CD4-positive, alpha-beta memory T cell (primary cell): ENCODE measurements around the gene KIF14. TPM values are rescaled to one million over a fixed set of nuclear protein-coding genes. Genes with fewer than 3 reads are reported as not detected.

Experiments used
- CTCF ChIA-PET: fragments of 350-600 bp; sonication (Branson Sonifier 250); formaldehyde crosslinking; loops from one replicate; lab custom pipeline; 2021; ENCODE audit warnings: inconsistent platforms; ENCODE audit not compliant: partially characterized antibody; lab: Charles Lee
- POLR2A ChIA-PET: fragments of 350-600 bp; sonication (Branson Sonifier 250); formaldehyde crosslinking; loops from one replicate; lab custom pipeline; 2021; ENCODE audit not compliant: partially characterized antibody; lab: Charles Lee
- DNase-seq, 5 donors: peaks; one replicate each; pipeline versions ENCODE4 v3.0.0 to v3.0.0-alpha.2; 2020 to 2022; ENCODE audit warnings: mixed read lengths in 1 of 5
- H3K27ac ChIP-seq: one replicate; pipeline ENCODE4 v1.7.0; 2013; ENCODE audit warnings: low read depth, low read length
- H3K27me3 ChIP-seq: 2 replicates; pipeline ENCODE4 v1.7.0; 2013; ENCODE audit warnings: mild to moderate bottlenecking, low read length, moderate library complexity; ENCODE audit not compliant: insufficient read depth
- H3K36me3 ChIP-seq: 2 replicates; pipeline ENCODE4 v1.7.0; 2013; ENCODE audit warnings: mild to moderate bottlenecking, low read length, moderate library complexity; ENCODE audit not compliant: insufficient read depth
- H3K4me1 ChIP-seq: 2 replicates; pipeline ENCODE4 v1.7.0; 2013; ENCODE audit warnings: mild to moderate bottlenecking, low read length, moderate library complexity; ENCODE audit not compliant: insufficient read depth
- H3K4me3 ChIP-seq, 2 donors: one replicate each; pipeline ENCODE4 v1.7.0; 2013; ENCODE audit warnings: low read length in 2 of 2, mild to moderate bottlenecking in 1 of 2
- H3K9me3 ChIP-seq, 2 donors: one replicate each; pipeline ENCODE4 v1.7.0; 2013; ENCODE audit warnings: low read length in 2 of 2, control low read depth in 1 of 2; ENCODE audit not compliant: control insufficient read depth in 1 of 2
- H3K27ac Mint-ChIP-seq, 7 donors: one replicate each; pipeline ENCODE4 v1.8.0; 2020 to 2021; ENCODE audit warnings: mixed read lengths in 7 of 7, mild to moderate bottlenecking in 6 of 7, inconsistent platforms in 3 of 7, moderate library complexity in 3 of 7
- H3K27me3 Mint-ChIP-seq, 2 donors: one replicate each; pipeline ENCODE4 v1.8.0; 2020 to 2021; ENCODE audit warnings: mixed read lengths in 2 of 2
- H3K36me3 Mint-ChIP-seq, 2 donors: one replicate each; pipeline ENCODE4 v1.8.0; 2020 to 2021; ENCODE audit warnings: mixed read lengths in 2 of 2, inconsistent platforms in 1 of 2, mild to moderate bottlenecking in 1 of 2
- H3K4me1 Mint-ChIP-seq, 4 donors: one replicate each; pipeline ENCODE4 v1.8.0; 2020 to 2021; ENCODE audit warnings: mixed read lengths in 4 of 4, mild to moderate bottlenecking in 1 of 4
- H3K4me3 Mint-ChIP-seq, 8 donors: one replicate each; pipeline ENCODE4 v1.8.0; 2020 to 2021; ENCODE audit warnings: mixed read lengths in 8 of 8, mild to moderate bottlenecking in 7 of 8, moderate library complexity in 6 of 8, inconsistent platforms in 3 of 8
- H3K9me3 Mint-ChIP-seq, 8 donors: one replicate each; pipeline ENCODE4 v1.8.0; 2020 to 2021; ENCODE audit warnings: mixed read lengths in 8 of 8, mild to moderate bottlenecking in 5 of 8, inconsistent platforms in 3 of 8, moderate library complexity in 1 of 8
- intact Hi-C: fragments of 100-400 bp; cut with micrococcal nuclease; formaldehyde crosslinking; loops from one replicate; pipeline ENCODE4 v1.15.1; 2023
- polyA plus RNA-seq, 2 donors: library from polyadenylated mRNA; unstranded; fragments of 300-500 nt; fragmentation: Illumina TruSeq; gene quantifications; one replicate each; pipeline ENCODE4 v1.2.3, GENCODE V29; 2021
- total RNA-seq, 2 experiments: library from RNA; stranded (reverse); gene quantifications; one replicate each; pipeline ENCODE4 v1.2.3, GENCODE V29; 2021

KIF14 gene
- total and polyA plus RNA-seq, 4 experiments from 2014 or later: 0.06 TPM; not detected in 3

DNA sequence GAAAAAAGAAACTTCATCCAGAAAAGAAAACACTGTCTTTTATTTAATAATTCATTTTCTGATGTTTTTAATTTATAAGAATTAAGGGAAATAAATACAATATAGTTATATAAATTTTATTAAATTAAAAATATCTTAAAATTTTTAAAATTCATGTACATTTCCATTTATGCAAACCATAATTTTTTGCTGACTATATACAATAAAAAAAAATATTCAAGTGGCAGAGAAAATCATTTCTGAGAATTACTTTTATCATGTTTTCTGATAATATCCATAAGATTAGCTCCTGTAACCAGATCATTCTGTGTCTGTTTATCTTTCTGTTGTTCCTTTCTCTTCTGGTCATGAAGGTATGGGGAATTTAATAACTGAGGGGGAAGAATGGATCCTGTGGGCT is 23.5 kb upstream of the KIF14 start:
- intact Hi-C loops: no loop called here
- ChIA-PET CTCF (interaction anchor here (0.7 kb wide), 1 partner anchor 22 kb away, joined by 3 read pairs; no protein-coding TSS in a partner anchor), POLR2A (interaction anchor here (1.5 kb wide), 1 partner anchor 25 kb away, joined by 3 read pairs; the partner anchor contains the start of gene DDX59)
- Mint-ChIP-seq H3K9me3 (no peaks in the 10 kb centered on the region), H3K4me3 (no peak overlapping the region), H3K27me3 (no peaks in the 10 kb centered on the region), H3K36me3 (peaks cover 35 to 42% of the 10 kb centered on the region in 2 donors), H3K27ac (no peak overlapping the region), H3K4me1 (no peaks in the 10 kb centered on the region)
- Histone ChIP-seq H3K9me3 (no peaks in the 10 kb centered on the region), H3K27ac (no peak overlapping the region), H3K4me1 (no peaks in the 10 kb centered on the region), H3K36me3 (peaks cover 18% of the 10 kb centered on the region), H3K27me3 (no peaks in the 10 kb centered on the region), H3K4me3 (no peak overlapping the region)
- no peak for DNase-seq

DNA sequence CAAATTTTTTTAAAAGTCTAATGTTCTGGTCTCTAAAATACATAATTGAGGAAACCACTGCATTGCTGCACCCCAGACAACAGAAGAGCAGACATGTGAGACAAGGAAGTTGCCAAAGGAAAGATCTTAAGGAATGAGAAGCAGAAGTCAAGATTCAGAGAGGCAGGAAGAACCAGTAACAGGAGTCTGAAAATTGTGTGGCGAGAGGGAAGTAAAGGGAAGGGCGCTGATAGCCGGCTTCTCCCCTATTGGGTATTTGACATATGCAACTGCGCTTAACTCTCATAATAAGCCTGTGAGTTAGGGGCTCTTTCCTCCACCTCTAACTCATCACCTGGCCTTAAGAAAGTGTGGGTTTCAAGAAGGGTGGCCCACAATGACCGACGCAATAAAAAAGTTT is 21.9 kb upstream of the KIF14 start:
- no peak overlapping the region for H3K27ac ChIP-seq
- CTCF ChIA-PET: interaction anchor here (1.3 to 1.8 kb wide), 2 partner anchors 9 to 20 kb away, joined by 5 read pairs; no protein-coding TSS in a partner anchor
- no peaks in the 10 kb centered on the region for H3K9me3 ChIP-seq
- Mint-ChIP-seq H3K4me1 (no peaks in the 10 kb centered on the region), H3K27ac (peak overlapping the region in 2 of 7 donors; percentile 37 to 75), H3K36me3 (peaks cover 31 to 33% of the 10 kb centered on the region in 2 donors), H3K4me3 (no peak overlapping the region), H3K27me3 (no peaks in the 10 kb centered on the region), H3K9me3 (no peaks in the 10 kb centered on the region)
- DNase-seq: no peak
- H3K4me1 ChIP-seq: no peaks in the 10 kb centered on the region
- no peak overlapping the region for H3K4me3 ChIP-seq
- POLR2A ChIA-PET: no interaction called here
- intact Hi-C loops: no loop called here
- H3K27me3 ChIP-seq: no peaks in the 10 kb centered on the region
- peaks cover 7% of the 10 kb centered on the region for H3K36me3 ChIP-seq

DNA sequence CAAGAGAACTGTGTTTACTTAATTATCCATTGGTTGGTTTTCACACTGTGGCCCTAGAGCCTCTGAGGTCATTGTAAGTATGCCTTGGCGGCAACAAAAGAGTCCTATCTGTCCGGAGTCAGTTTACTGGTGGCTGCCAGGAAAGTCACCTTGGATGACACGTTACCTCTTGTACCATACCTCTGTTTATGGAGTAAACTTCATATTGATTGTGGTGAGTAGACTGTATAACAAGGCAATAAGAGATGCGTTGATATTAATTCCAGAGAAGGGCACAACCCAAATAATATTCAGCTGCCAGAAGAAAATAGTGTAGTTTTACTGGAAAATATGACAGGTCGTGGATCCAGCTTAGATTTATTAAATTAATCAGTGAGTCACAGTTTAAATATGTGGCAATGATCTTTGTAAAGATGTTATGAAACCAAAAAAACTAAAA is 20.4 kb upstream of the KIF14 start:
- Histone ChIP-seq H3K27ac (no peak overlapping the region), H3K4me3 (no peak overlapping the region), H3K4me1 (no peaks in the 10 kb centered on the region), H3K9me3 (no peaks in the 10 kb centered on the region), H3K27me3 (no peaks in the 10 kb centered on the region), H3K36me3 (peaks cover 7% of the 10 kb centered on the region)
- POLR2A ChIA-PET: no interaction called here
- no peak overlapping the region for H3K27ac Mint-ChIP-seq
- peaks cover 20 to 25% of the 10 kb centered on the region in 2 donors for H3K36me3 Mint-ChIP-seq
- H3K4me3 Mint-ChIP-seq: no peak overlapping the region
- CTCF ChIA-PET: interaction anchor here (0.6 to 1.5 kb wide), 2 partner anchors 17 to 19 kb away, joined by 4 to 6 read pairs; no protein-coding TSS in a partner anchor
- H3K4me1 Mint-ChIP-seq: no peaks in the 10 kb centered on the region
- intact Hi-C loops: no loop called here
- no peaks in the 10 kb centered on the region for H3K27me3 Mint-ChIP-seq
- no peaks in the 10 kb centered on the region for H3K9me3 Mint-ChIP-seq
- DNase-seq: no peak

DNA sequence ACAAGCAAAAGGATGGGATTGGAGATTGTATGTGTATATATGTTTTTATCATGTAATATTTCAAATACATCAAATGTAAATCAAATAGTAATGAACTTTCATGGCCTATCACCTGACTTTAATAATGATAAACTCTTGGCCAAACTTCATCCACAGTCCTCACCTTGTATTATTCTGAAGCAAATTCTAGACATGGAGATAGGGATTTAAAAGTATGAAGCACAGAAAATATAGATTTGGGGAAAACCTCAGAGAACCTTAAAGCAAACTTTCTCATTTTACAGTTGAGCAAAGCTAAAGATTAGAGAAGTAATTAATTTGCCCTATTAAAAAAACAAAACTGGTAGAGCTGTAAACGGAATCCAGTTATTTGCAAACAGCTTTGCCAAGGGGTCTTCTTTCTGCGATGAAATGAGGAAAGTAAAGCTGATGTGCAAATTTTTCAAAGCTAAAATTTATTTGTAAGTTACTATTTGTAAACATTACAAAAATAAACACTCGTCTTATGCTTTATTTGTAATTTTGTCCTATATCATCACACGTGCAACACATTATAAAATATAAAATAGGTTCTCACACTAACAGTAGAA is 19.9 kb upstream of the KIF14 start:
- H3K27ac ChIP-seq: no peak overlapping the region
- no peak overlapping the region for H3K4me3 Mint-ChIP-seq
- intact Hi-C loops: no loop called here
- CTCF ChIA-PET: interaction anchor here (0.6 to 1.5 kb wide), 2 partner anchors 17 to 19 kb away, joined by 4 to 6 read pairs; no protein-coding TSS in a partner anchor
- peaks cover 17 to 24% of the 10 kb centered on the region in 2 donors for H3K36me3 Mint-ChIP-seq
- no peaks in the 10 kb centered on the region for H3K27me3 Mint-ChIP-seq
- no peaks in the 10 kb centered on the region for H3K9me3 ChIP-seq
- no peak overlapping the region for H3K4me3 ChIP-seq
- no peaks in the 10 kb centered on the region for H3K4me1 Mint-ChIP-seq
- peaks cover 7% of the 10 kb centered on the region for H3K36me3 ChIP-seq
- peak overlapping the region in 2 of 7 donors; percentile 5 to 40 for H3K27ac Mint-ChIP-seq
- no peak for DNase-seq
- no peaks in the 10 kb centered on the region for H3K4me1 ChIP-seq
- H3K27me3 ChIP-seq: no peaks in the 10 kb centered on the region
- POLR2A ChIA-PET: no interaction called here
- no peaks in the 10 kb centered on the region for H3K9me3 Mint-ChIP-seq

DNA sequence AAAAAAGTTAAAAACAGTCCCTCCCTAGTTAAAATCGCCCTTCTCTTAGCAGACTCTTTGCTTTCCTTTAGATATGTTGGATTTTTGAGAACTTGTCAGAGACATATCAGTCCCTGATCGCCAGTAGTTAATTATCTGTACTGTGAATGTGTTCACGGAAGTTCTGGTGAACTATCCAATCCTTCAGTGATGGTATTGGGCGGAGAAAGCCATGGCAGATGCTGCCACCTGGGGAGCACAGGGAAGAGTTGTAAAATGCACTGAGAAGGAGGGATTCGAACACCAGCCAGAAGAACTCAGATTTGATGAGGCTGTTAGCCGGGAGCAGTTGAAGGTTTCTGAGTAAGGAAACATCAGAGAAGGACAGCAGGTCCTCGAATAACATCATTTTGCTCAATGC is 17.5 kb upstream of the KIF14 start:
- no peaks in the 10 kb centered on the region for H3K9me3 ChIP-seq
- no peak overlapping the region for H3K27ac Mint-ChIP-seq
- H3K4me3 ChIP-seq: no peak overlapping the region
- no peak for DNase-seq
- H3K4me3 Mint-ChIP-seq: no peak overlapping the region
- no peaks in the 10 kb centered on the region for H3K27me3 Mint-ChIP-seq
- no peaks in the 10 kb centered on the region for H3K4me1 ChIP-seq
- H3K36me3 Mint-ChIP-seq: peaks cover 8 to 24% of the 10 kb centered on the region in 2 donors
- intact Hi-C loops: no loop called here
- H3K36me3 ChIP-seq: peaks cover 7% of the 10 kb centered on the region
- H3K4me1 Mint-ChIP-seq: no peaks in the 10 kb centered on the region
- CTCF ChIA-PET: no interaction called here
- POLR2A ChIA-PET: no interaction called here
- no peak overlapping the region for H3K27ac ChIP-seq
- no peaks in the 10 kb centered on the region for H3K27me3 ChIP-seq
- H3K9me3 Mint-ChIP-seq: no peaks in the 10 kb centered on the region

DNA sequence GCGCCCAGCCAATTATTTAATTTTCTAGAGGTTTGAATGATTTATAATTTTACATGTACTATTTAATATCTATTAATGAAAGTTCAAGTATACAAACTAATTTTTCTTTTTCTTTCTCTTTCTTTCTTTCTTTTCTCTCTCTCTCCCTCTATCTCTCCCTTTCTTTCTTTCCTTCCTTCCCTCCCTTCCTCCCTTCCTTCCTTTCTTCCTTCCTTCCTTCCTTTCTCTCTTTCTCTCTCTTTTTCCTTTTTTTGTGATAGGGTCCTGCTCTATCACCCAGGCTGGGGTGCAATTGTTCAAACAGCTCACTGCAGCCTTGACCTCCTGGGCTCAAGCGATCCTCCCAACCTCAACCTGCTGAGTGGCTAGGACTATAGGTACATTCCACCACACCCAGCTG is 16.1 kb upstream of the KIF14 start:
- H3K27ac Mint-ChIP-seq: no peak overlapping the region
- no peaks in the 10 kb centered on the region for H3K9me3 Mint-ChIP-seq
- ChIA-PET CTCF (no interaction called here), POLR2A (no interaction called here)
- no peak overlapping the region for H3K4me3 ChIP-seq
- no peaks in the 10 kb centered on the region for H3K27me3 ChIP-seq
- peaks cover 7 to 19% of the 10 kb centered on the region in 2 donors for H3K36me3 Mint-ChIP-seq
- intact Hi-C loops: no loop called here
- DNase-seq: no peak
- peaks cover 7% of the 10 kb centered on the region for H3K36me3 ChIP-seq
- no peaks in the 10 kb centered on the region for H3K9me3 ChIP-seq
- H3K4me3 Mint-ChIP-seq: no peak overlapping the region
- no peaks in the 10 kb centered on the region for H3K27me3 Mint-ChIP-seq
- H3K4me1 ChIP-seq: no peaks in the 10 kb centered on the region
- H3K27ac ChIP-seq: no peak overlapping the region
- no peaks in the 10 kb centered on the region for H3K4me1 Mint-ChIP-seq

DNA sequence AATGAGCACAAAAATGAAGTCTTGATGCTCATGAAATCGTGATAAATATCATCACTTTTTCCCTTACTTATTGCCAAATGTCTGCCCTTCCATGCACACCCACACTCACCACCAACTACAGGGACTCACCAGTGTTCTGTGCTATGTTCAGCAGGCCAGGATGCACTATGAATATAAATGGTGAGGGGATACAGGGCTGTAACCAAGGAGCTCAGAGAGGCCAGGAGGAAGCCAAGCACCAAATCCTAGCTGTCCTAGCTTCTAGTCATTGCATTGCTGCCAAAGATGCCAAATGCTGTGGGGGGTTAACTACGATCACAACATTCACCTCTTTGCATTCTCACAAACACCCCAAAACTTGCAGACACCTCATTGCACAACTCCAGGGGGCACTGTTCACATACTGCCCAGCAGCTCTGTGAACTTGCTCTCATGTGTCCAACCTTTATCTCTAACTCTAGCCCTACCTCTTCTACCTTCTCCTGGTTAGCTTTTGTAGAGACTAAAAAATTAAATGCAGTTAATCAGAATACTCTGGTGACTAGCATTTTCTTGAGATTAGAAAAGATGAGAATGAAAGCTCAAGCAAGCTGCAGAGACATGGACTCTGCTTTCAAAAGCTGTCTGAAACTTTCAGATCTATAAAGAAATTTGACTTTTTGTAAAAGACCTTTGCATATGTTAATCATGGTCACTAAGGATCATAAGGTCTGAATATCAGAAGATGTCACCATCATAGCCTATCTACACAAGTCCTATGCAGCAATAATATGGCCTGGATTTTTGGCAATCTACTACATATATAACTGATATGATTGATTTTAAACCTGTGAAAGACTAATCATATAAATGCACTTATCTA is 13.9 kb upstream of the KIF14 start:
- no peaks in the 10 kb centered on the region for H3K27me3 Mint-ChIP-seq
- no peaks in the 10 kb centered on the region for H3K4me1 ChIP-seq
- CTCF ChIA-PET: interaction anchor here (1.3 to 4.4 kb wide), 3 partner anchors 12 to 169 kb away, joined by 4 to 32 read pairs (median 5); no protein-coding TSS in a partner anchor
- no peak overlapping the region for H3K4me3 Mint-ChIP-seq
- intact Hi-C loops: no loop called here
- H3K9me3 ChIP-seq: no peaks in the 10 kb centered on the region
- no peak overlapping the region for H3K27ac Mint-ChIP-seq
- POLR2A ChIA-PET: no interaction called here
- DNase-seq: no peak
- H3K27ac ChIP-seq: no peak overlapping the region
- no peaks in the 10 kb centered on the region for H3K27me3 ChIP-seq
- H3K9me3 Mint-ChIP-seq: no peaks in the 10 kb centered on the region
- no peaks in the 10 kb centered on the region for H3K36me3 ChIP-seq
- H3K4me1 Mint-ChIP-seq: no peaks in the 10 kb centered on the region
- peaks cover 0 to 10% of the 10 kb centered on the region in 2 donors for H3K36me3 Mint-ChIP-seq
- H3K4me3 ChIP-seq: no peak overlapping the region
